ENCODE measurements around the gene KIAA1671. TPM values are rescaled to one million over a fixed set of nuclear protein-coding genes. Genes with fewer than 3 reads are reported as not detected.

KIAA1671 gene
- total RNA-seq, 6 donors from 2014 or later = 30.9 to 57.7 (median 42.1) TPM

- H3K36me3 ChIP-seq = peaks cover 15 to 74% (median 31%) of the 10 kb centered on the region in 4 donors
- no peak overlapping the region for H3K4me3 ChIP-seq
- TF ChIP-seq EP300 (IDR thresholded peaks at IDR 0.05) (no peak), CTCF (IDR thresholded peaks at IDR 0.05) (no peak), POLR2A (IDR thresholded peaks at IDR 0.05) (no peak), POLR2AphosphoS5 (IDR thresholded peaks at IDR 0.05) (no peak)
- no peaks in the 10 kb centered on the region for H3K4me1 ChIP-seq
- H3K27me3 ChIP-seq = no peaks in the 10 kb centered on the region
- 74 to 86% methylated on average over 5 to 12 of the region's 12 CpGs for WGBS, 2 donors
- H3K9me3 ChIP-seq = no peaks in the 10 kb centered on the region
- no peak overlapping the region for H3K27ac ChIP-seq
- no peak for DNase-seq
- ATAC-seq (ENCODE audit: low FRiP score in 2 of 2) = no peak
Observed at GRCh38 chr22:25192406-25192805, 239.9 kb downstream of the KIAA1671 start.

DNA sequence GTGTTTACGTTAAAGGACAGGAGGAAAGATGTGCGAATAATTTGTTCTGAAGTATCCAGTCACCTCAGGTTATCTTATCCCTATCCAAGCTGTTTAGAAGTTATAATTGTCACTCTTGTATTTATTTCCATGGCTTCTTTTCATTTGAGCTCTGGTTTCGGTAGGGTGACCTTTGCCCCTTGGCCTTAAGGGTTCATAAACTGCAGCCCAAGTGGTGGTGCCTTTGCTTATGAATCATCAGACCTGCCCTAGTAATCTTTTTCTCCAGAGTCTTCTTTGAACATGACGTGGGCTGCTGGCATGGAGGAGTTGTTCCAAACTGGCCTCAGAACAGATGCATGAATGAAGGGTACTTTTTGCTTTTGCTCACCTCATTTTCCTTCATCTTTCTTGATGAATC, 240.6 kb downstream of the KIAA1671 start:
- H3K4me1 ChIP-seq = no peaks in the 10 kb centered on the region
- H3K4me3 ChIP-seq = no peak overlapping the region
- no peak overlapping the region for H3K27ac ChIP-seq
- DNase-seq = no peak
- no peaks in the 10 kb centered on the region for H3K9me3 ChIP-seq
- no peaks in the 10 kb centered on the region for H3K27me3 ChIP-seq
- H3K36me3 ChIP-seq = peaks cover 15 to 76% (median 31%) of the 10 kb centered on the region in 4 donors
- TF ChIP-seq POLR2A (IDR thresholded peaks at IDR 0.05) = no peak
- TF ChIP-seq POLR2AphosphoS5 (IDR thresholded peaks at IDR 0.05) = no peak
- TF ChIP-seq CTCF (IDR thresholded peaks at IDR 0.05) = no peak
- WGBS, 2 donors = 63 to 67% methylated on average over 4 of the region's 4 CpGs
- no peak for ATAC-seq (ENCODE audit: low FRiP score in 2 of 2)

GRCh38 chr22:25193548-25193947, 241.0 kb downstream of the KIAA1671 start:
- Histone ChIP-seq H3K36me3 (peaks cover 15 to 76% (median 32%) of the 10 kb centered on the region in 4 donors), H3K27me3 (no peaks in the 10 kb centered on the region), H3K27ac (no peak overlapping the region), H3K9me3 (no peaks in the 10 kb centered on the region), H3K4me3 (no peak overlapping the region), H3K4me1 (no peaks in the 10 kb centered on the region)
- WGBS, 2 donors = 67 to 82% methylated on average over 3 of the region's 3 CpGs
- TF ChIP-seq POLR2AphosphoS5 (IDR thresholded peaks at IDR 0.05) (no peak), POLR2A (IDR thresholded peaks at IDR 0.05) (no peak), CTCF (IDR thresholded peaks at IDR 0.05) (no peak), EP300 (IDR thresholded peaks at IDR 0.05) (no peak)
- ATAC-seq (ENCODE audit: low FRiP score in 2 of 2) (no peak), DNase-seq (no peak)

- 87 to 90% methylated on average over 5 of the region's 5 CpGs for WGBS, 2 donors
- TF ChIP-seq EP300 (IDR thresholded peaks at IDR 0.05) (no peak), POLR2A (IDR thresholded peaks at IDR 0.05) (no peak), CTCF (IDR thresholded peaks at IDR 0.05) (no peak), POLR2AphosphoS5 (IDR thresholded peaks at IDR 0.05) (no peak)
- Histone ChIP-seq H3K27me3 (no peaks in the 10 kb centered on the region), H3K4me3 (no peak overlapping the region), H3K36me3 (peaks cover 15 to 67% (median 23%) of the 10 kb centered on the region in 4 donors), H3K9me3 (no peaks in the 10 kb centered on the region), H3K27ac (no peak overlapping the region), H3K4me1 (no peaks in the 10 kb centered on the region)
- ATAC-seq (ENCODE audit: low FRiP score in 2 of 2) (no peak), DNase-seq (no peak)
Observed at GRCh38 chr22:25196326-25196725, 243.8 kb downstream of the KIAA1671 start.

- TF ChIP-seq CTCF (IDR thresholded peaks at IDR 0.05) = no peak
- no peak for TF ChIP-seq EP300 (IDR thresholded peaks at IDR 0.05)
- no peak for TF ChIP-seq POLR2AphosphoS5 (IDR thresholded peaks at IDR 0.05)
- TF ChIP-seq POLR2A (IDR thresholded peaks at IDR 0.05) = no peak
- Histone ChIP-seq H3K27me3 (no peaks in the 10 kb centered on the region), H3K36me3 (peaks cover 9 to 61% (median 17%) of the 10 kb centered on the region in 4 donors), H3K4me3 (no peak overlapping the region), H3K4me1 (no peaks in the 10 kb centered on the region), H3K27ac (no peak overlapping the region), H3K9me3 (no peaks in the 10 kb centered on the region)
- 85 to 91% methylated on average over 4 of the region's 4 CpGs for WGBS, 2 donors
- no peak for DNase-seq
- ATAC-seq (ENCODE audit: low FRiP score in 2 of 2) = no peak
Observed at GRCh38 chr22:25197340-25197739, 244.8 kb downstream of the KIAA1671 start.
